ENCODE measurements around the gene PPARD. TPM values are rescaled to one million over a fixed set of nuclear protein-coding genes. Genes with fewer than 3 reads are reported as not detected.

Gene PPARD
- total and polyA plus RNA-seq, 2 of the 13 experiments (the other 11 are each of a cell fraction or from before 2014, with no cell fraction given): 6.1 to 13.3 TPM

- BruUV-seq (replicated peaks): no TSS peak
- H3K36me3 ChIP-seq (replicated peaks in 1 of 2; ENCODE audit: control insufficient read depth in 1 of 2, insufficient read depth in 2 of 2, low read length in 2 of 2): no peaks in the 10 kb centered on the region
- H3K27me3 ChIP-seq (ENCODE audit: control insufficient read depth in 1 of 2, insufficient read depth in 2 of 2, low read length in 2 of 2): no peaks in the 10 kb centered on the region
- peaks cover 47% of the 10 kb centered on the region for H3K4me1 ChIP-seq (ENCODE audit: insufficient read depth, low read length)
- no peak overlapping the region for H3K27ac ChIP-seq (ENCODE audit: extremely low read length, insufficient read depth, low read length)
- in situ Hi-C loops (cut with HindIII; ENCODE audit: extremely low pct_ligation_motif_present, low pct_unique_long_range_greater_than_20kb): no loop called here
- CTCF ChIA-PET (ENCODE audit: low intra/inter-chr PET ratio, low total read pairs): no interaction called here
- no peak for ATAC-seq
- POLR2A ChIA-PET: no interaction called here
- H4K20me1 ChIP-seq (ENCODE audit: insufficient read depth, low read length): no peaks in the 10 kb centered on the region
- H3K79me2 ChIP-seq (ENCODE audit: insufficient read depth, low read length): no peaks in the 10 kb centered on the region
- no peak for DNase-seq (ENCODE audit: low spot score)
- H3K9me3 ChIP-seq (ENCODE audit: low read length): no peaks in the 10 kb centered on the region
- H3K4me3 ChIP-seq (replicated peaks in 1 of 3; ENCODE audit: insufficient read depth in 1 of 3, low read depth in 2 of 3, low read length in 3 of 3): no peak overlapping the region
- intact Hi-C loops (cut with micrococcal nuclease; ENCODE audit: unreplicated experiment): loop anchor here (5.0 kb wide), 1 partner anchor 33 kb away; no protein-coding TSS in a partner anchor
- no peak for FAIRE-seq
- H3K4me2 ChIP-seq (ENCODE audit: low read depth, low read length): no peak overlapping the region
- TF ChIP-seq TFDP2 (CRISPR knock-in tag; IDR thresholded peaks at IDR 0.05) (no peak), CSRNP2 (CRISPR knock-in tag; conservative IDR thresholded peaks at IDR 0.05; ENCODE audit: low read depth) (no peak), MLLT10 (CRISPR knock-in tag; IDR thresholded peaks at IDR 0.05) (no peak), NFE2 (CRISPR knock-in tag; IDR thresholded peaks at IDR 0.05) (no peak), TCF12 (IDR thresholded peaks at IDR 0.05) (no peak), TCF12 (CRISPR knock-in tag; IDR thresholded peaks at IDR 0.05) (no peak), TBX2 (CRISPR knock-in tag; IDR thresholded peaks at IDR 0.05; ENCODE audit: borderline replicate concordance) (no peak), NFRKB (IDR thresholded peaks at IDR 0.05) (no peak), ZNF260 (CRISPR knock-in tag; IDR thresholded peaks at IDR 0.05; ENCODE audit: borderline replicate concordance, low read depth) (no peak), ZNF253 (CRISPR knock-in tag; IDR thresholded peaks at IDR 0.05; ENCODE audit: borderline replicate concordance) (no peak), ZNF839 (CRISPR knock-in tag; IDR thresholded peaks at IDR 0.05; ENCODE audit: borderline replicate concordance) (no peak), ZSCAN20 (CRISPR knock-in tag; IDR thresholded peaks at IDR 0.05; ENCODE audit: borderline replicate concordance) (no peak), JUND (CRISPR knock-in tag; IDR thresholded peaks at IDR 0.05) (no peak), MXD3 (CRISPR knock-in tag; IDR thresholded peaks at IDR 0.05) (no peak), LBX2 (CRISPR knock-in tag; IDR thresholded peaks at IDR 0.05; ENCODE audit: borderline replicate concordance) (no peak), TFE3 (CRISPR knock-in tag; IDR thresholded peaks at IDR 0.05) (no peak), ZNF766 (CRISPR knock-in tag; IDR thresholded peaks at IDR 0.05; ENCODE audit: borderline replicate concordance) (no peak)
- 91% methylated on average over 5 of the region's 5 CpGs for WGBS (ENCODE audit: low lambda C conversion rate)
- H2AFZ ChIP-seq (ENCODE audit: low read length): no peak overlapping the region
- no peak overlapping the region for H3K9ac ChIP-seq (ENCODE audit: insufficient read depth, low read depth, low read length)
These were observed 57.8 kb downstream of the PPARD start for GRCh38 chr6:35400111-35400510.

Data from HepG2 (cell line).